GM18873 (cell line): ENCODE data around the gene ANAPC15.
"Not testable (repeated sequence)": the region's sequence is repeated elsewhere in the genome, so short reads cannot be mapped to it uniquely, and the experiment has no call there.

Source experiments
- ATAC-seq: cut with Tn5 transposase; IDR thresholded peaks from one replicate; pipeline ENCODE4 v1.9.1; 2021; ENCODE audit warnings: mild to moderate bottlenecking, moderate library complexity, moderate number of reproducible peaks; ENCODE audit not compliant: unreplicated experiment, low FRiP score

ANAPC15 gene

DNA sequence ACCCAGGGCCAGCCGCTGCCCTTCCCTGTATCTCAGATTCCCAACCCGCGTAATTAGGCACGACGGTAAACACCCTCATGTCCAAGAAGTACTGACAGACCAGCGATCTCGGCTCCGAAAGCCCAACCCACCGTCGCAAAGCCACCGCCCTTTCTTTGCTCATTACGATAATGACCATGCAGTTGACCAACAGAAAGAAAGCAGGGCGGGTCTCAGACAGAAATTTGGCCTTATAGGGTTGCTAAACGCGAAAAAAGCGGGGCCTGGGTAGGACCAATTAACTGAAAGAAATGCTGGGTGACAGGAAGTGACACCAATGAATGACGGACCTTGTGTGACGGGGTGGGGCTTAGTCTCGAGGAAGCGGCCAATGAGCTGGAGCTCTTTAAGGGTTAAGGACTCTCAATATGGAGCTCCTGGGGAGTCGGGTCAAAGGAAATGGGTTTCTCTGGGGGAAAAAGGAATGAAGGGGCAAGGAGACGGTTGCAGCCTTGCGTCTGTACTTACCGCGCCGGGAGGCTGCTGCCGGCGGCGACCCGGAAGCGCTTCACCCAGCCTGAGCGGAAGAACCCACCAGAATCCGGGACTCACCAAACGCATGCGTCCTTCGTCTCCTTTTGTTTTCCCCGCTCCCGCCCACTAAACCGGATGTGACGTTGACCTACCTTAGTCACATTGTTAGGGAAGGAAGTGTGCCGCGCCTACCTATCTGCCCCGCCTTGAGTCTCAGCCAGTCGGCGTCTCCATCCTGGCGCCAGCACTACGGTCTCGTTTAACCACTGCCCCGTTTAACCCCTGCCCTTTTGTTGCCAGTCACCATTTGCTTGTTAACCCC is at the start of gene ANAPC15:
TSS of gene ANAPC15 (minus strand) at position 553 of the 835 bp plus-strand sequence. CDS start 1,419 bp downstream, outside the sequence.
- ATAC-seq: peak; percentile 78

GRCh38 chr11:72160319-72160718 is 47.8 kb upstream of the ANAPC15 start:
- ATAC-seq: no peak

- ATAC-seq: no peak
Measured at GRCh38 chr11:72157131-72157530, 44.6 kb upstream of the ANAPC15 start.

DNA sequence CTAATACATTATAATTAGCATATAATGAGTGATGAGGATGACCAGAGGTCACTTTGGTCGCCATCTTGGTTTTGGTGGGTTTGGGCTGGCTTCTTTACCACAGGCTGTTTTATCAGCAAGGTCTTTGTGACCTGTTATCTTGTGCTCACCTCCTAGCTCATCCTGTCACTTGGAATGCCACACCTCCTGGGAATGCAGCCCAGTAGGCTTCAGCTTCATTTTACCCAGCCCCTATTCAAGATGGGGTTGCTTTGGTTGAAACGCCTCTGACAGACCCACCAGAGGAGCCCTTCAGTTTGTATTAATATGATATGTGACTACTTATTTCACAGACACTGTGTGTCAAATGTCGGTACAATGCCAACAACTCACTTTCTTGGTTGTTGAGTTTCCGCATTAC is 43.3 kb upstream of the ANAPC15 start:
- ATAC-seq: no peak

DNA sequence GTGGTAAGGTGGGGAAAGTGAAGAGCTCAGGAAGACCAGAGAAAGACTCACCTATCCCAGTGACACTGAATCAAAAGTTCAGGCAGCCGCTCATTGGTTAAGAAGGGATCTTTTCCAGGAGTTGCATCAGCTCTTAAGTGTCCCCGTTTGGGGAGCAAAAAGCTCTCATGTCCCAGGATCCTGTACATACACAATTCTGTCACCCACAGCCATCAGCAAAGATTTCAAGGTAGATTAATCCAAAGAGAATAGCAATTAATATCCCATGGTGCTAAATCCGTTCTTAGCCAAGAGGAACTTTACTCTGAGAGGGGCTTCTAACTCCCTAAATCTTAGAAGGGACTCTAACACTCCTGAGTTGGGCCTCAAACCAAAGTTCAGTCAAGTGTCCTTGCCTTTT is 42.3 kb upstream of the ANAPC15 start:
- no peak for ATAC-seq

- ATAC-seq: not testable (repeated sequence)
Measured at GRCh38 chr11:72153874-72154273, 41.4 kb upstream of the ANAPC15 start.

DNA sequence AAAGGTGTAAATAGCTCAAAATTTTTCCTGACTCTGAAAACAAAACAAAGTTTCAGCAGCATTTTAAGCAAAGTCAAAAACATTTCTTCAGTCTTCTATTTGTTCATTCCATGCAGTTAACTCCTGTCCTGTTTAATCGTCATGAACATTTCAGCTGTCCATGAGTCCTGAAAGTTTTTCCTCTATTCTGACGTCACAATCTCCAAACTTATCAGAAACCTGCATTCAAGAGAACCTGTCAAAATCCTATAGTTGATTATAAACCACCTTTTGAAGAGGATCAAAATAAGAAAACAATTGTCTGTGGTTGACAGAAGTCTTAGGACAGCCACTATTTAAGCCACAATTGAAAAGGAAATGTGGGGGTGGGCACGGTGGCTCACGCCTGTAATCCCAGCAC is 38.4 kb upstream of the ANAPC15 start:
- ATAC-seq: no peak

DNA sequence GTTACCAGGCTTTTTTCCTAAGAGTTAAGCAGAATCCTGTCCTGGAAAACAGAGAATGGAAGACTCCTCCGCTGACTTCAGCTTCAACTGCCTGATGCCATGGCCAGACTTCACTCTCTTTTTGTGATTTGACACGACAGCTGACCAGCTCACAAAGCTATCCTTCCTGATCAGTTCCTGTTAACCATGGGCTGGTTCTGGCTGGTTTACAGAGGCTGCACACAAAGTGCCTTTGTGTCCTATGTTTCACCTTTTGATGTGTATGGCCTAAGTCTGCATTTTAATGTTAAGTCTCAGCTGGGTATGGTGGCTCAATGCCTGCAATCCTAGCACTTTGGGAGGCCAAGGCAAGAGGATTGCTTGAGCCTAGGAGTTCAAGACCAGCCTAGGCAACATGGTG is 34.1 kb upstream of the ANAPC15 start:
- no peak for ATAC-seq

DNA sequence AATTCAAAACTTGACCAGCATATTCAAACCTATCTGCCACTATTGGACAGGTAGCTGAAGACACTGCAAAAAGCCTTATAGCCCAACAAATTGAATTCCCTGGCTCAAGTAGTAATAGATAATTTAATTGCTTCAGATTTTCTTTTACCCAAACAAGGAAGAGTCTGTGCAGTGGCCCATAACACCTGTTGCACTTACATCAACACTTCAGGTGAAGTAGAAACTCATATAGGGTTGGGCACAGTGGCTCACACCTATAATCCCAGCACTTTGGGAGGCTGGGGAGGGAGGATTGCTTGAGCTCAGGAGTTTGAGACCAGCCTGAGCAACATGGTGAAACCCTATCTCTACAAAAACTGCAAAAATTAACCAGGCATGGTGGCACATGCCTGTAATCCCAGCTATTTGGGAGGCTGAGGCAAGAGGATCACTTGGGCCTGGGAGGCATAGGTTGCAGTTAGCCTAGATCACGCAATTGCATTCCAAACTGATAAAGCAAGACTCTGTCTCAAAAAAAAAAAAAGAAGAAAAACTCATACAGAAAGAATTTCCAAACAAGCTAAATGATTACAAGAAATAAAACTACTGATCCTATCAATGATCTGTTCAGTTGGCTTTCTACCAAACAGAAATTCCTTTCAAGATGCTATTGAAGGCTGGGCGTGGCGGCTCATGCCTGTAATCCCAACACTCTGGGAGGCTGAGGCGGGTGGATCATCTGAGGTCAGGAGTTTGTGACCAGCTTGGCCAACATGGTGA is 32.5 kb upstream of the ANAPC15 start:
- ATAC-seq: no peak

GRCh38 chr11:72142543-72142942 is 30.0 kb upstream of the ANAPC15 start:
- ATAC-seq: not testable (repeated sequence)

DNA sequence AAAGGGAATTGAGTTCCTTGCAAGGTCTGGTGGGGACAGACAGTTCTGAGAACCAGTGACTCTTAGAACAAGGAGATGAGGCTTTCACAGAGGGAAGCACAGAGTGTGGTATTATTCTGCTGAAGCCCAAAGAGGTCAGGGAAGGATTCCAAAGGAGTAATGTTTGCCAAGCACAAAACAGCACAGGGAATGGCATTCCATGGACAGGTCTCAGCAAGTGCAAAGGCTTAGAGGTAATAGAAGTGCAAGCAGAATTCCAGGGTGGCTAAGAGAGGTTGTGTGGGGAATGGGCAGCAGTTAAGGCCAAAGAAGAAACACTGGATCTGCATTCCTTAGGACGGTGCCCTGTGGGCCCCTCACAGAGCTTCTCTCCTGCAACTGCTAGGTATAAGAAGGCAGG is 29.6 kb upstream of the ANAPC15 start:
- not testable (repeated sequence) for ATAC-seq

DNA sequence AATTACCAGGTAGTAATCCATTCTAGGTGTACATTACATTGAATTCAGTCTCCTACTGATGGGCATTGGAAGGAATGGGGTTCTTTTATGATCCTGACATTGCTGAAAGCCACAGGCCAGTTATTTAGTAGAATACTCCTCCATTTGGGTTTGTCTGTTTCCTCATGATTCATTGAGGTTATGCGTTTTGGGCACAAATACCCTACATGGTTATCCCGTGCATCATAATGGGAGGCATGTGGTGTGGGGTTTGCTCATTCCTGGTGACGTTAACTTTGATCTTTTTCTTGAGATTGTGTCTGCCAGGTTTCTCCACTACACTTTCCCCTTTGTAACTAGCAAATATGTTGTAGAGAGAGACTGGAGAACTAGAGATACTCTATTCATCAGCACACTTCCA is 28.6 kb upstream of the ANAPC15 start:
- no peak for ATAC-seq

GRCh38 chr11:72140661-72141060 is 28.2 kb upstream of the ANAPC15 start:
- no peak for ATAC-seq

GRCh38 chr11:72139500-72139899 is 27.0 kb upstream of the ANAPC15 start:
- no peak for ATAC-seq

DNA sequence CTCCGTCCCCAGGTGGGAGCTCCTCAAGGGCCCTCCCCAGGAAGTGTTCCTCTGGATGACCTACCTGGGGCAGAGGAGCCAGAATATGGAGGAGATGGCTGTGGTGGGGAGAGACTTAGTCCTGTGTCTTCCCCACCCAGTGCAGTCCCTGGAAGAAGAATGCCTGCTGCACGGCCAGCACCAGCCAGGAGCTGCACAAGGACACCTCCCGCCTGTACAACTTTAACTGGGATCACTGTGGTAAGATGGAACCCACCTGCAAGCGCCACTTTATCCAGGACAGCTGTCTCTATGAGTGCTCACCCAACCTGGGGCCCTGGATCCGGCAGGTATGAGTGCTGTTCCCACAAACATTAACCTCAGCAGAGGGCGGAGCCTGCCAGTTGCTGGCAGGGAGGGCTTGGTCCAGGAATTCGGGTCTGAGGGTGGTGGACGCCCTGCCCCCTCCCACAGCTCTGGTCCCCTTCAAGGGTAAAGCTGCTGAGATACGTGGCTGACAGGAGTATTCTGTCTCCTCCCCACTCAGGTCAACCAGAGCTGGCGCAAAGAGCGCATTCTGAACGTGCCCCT is 26.4 kb upstream of the ANAPC15 start:
- no peak for ATAC-seq

DNA sequence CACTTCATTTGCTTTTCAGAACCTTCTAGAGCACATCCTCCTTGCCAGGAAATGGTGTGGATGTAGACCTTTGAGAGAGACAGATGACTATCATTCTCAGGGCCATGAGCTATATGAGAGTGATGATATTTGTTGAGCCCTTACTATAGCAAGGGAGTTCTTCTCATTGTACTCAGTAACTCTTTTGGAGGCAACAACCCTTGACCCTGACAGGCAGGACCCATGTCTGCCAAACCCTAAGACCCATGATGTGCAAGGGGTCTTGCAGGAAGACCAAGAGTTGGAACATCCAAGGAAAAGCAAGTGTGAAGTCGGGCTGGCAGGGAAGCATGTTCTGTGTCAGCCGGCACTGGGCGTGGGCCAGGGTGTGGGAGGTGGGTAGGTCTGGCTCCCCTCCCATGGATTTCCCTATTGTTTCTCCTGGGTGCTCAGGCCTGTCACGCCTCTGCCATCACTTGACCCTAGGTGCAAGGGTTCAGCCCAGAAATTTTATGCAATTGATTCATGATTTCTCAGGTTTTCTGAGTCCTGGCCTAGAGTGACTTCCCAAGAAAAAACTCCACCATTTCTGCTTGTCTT is 24.3 kb upstream of the ANAPC15 start:
- no peak for ATAC-seq

- ATAC-seq: no peak
Measured at GRCh38 chr11:72135891-72136683, 23.6 kb upstream of the ANAPC15 start.

DNA sequence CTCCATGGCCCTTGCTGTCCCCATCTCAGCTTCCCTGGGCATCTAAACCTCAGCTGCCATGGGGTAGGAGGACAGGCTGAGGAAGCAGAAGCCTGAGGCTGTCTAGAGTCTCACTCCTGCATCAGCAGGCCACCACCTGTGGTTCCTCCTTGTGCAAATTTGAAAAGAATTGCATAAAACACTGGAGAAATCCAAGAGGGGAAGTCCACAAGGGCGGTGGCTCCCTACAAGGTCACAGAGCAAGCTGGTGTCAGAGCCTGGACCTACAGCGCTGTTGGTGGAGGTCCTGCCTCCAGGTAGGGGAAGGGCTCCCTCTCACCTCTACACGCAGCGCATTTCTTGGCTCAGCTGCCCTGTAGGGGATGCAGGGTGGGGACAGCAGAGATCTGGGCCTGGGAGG is 23.0 kb upstream of the ANAPC15 start, which contains the start of gene FOLR3:
TSS of gene FOLR3 (plus strand) at position 253 of the 400 bp plus-strand sequence. CDS start 228 bp downstream, outside the sequence.
- ATAC-seq: not testable (repeated sequence)

- ATAC-seq: no peak
Measured at GRCh38 chr11:72132646-72133045, 20.2 kb upstream of the ANAPC15 start.

DNA sequence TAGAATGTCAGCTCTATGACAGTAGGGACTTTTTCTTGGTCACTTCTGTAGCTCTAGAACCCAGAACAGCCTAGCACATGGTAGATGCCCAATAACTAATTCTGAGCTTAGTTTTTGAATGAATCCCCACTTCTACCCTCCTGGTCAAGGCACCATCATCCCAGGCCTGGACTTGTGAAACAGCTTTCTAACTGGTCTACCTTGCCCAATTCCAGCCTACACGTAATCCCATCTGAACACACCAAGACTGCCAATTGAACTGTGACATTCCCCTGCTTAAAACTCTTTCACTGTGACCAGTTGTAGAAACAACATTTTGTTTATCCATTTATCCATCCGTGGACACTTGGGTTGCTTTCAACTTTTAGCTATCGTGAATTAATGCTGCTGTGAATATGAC is 16.9 kb upstream of the ANAPC15 start:
- ATAC-seq: no peak
